H9 (cell line): Measurements from ENCODE around the gene FAM193A. TPM values are rescaled to one million over a fixed set of nuclear protein-coding genes. Genes with fewer than 3 reads are reported as not detected.

ENCODE experiments used
- DNase-seq: peaks from one replicate; pipeline ENCODE4 v3.0.0-alpha.2; 2017
- H2AFZ ChIP-seq: one replicate; pipeline ENCODE4 v1.6.1; 2013; ENCODE audit warnings: mild to moderate bottlenecking, low read length, control low read depth, moderate library complexity
- H2AK5ac ChIP-seq: 2 replicates; pipeline ENCODE4 v1.6.1; 2013; ENCODE audit warnings: low read length, control low read depth, mixed read lengths; ENCODE audit not compliant: insufficient read length
- H2BK120ac ChIP-seq: one replicate; pipeline ENCODE4 v1.6.1; 2013; ENCODE audit warnings: low read depth, mild to moderate bottlenecking, low read length, control low read depth, inconsistent platforms; ENCODE audit not compliant: poor library complexity, severe bottlenecking
- H2BK12ac ChIP-seq: 2 replicates; pipeline ENCODE4 v1.6.1; 2013; ENCODE audit warnings: low read length, control low read depth, mixed read lengths, low read depth; ENCODE audit not compliant: insufficient read length
- H2BK15ac ChIP-seq: 2 replicates; pipeline ENCODE4 v1.6.1; 2013; ENCODE audit warnings: low read depth, low read length, control low read depth
- H2BK20ac ChIP-seq: one replicate; pipeline ENCODE4 v1.6.1; 2013; ENCODE audit warnings: low read depth, mild to moderate bottlenecking, low read length, control low read depth, inconsistent platforms; ENCODE audit not compliant: poor library complexity, severe bottlenecking
- H2BK5ac ChIP-seq: 2 replicates; pipeline ENCODE4 v1.6.1; 2013; ENCODE audit warnings: low read length, control low read depth, mixed read lengths; ENCODE audit not compliant: insufficient read length
- H3K14ac ChIP-seq: 2 replicates; pipeline ENCODE4 v1.6.1; 2013; ENCODE audit warnings: low read length, control low read depth; ENCODE audit not compliant: insufficient read depth
- H3K18ac ChIP-seq: 2 replicates; pipeline ENCODE4 v1.6.1; 2013; ENCODE audit warnings: low read depth, mild to moderate bottlenecking, mixed read lengths, low read length, control low read depth; ENCODE audit not compliant: insufficient read length
- H3K23ac ChIP-seq: 2 replicates; pipeline ENCODE4 v1.6.1; 2013; ENCODE audit warnings: low read length, control low read depth, mixed read lengths, low read depth; ENCODE audit not compliant: insufficient read length
- H3K23me2 ChIP-seq: 2 replicates; pipeline ENCODE4 v1.6.1; 2013; ENCODE audit warnings: low read depth, mild to moderate bottlenecking, mixed read lengths, low read length, control low read depth; ENCODE audit not compliant: insufficient read length, poor library complexity, severe bottlenecking
- H3K27ac ChIP-seq: 2 replicates; pipeline ENCODE4 v1.5.1; 2013; ENCODE audit warnings: low read length, control low read depth, mixed read lengths, low read depth; ENCODE audit not compliant: insufficient read length
- H3K27me3 ChIP-seq: 2 replicates; pipeline ENCODE4 v1.6.1; 2013; ENCODE audit warnings: low read length, control low read depth, inconsistent platforms; ENCODE audit not compliant: insufficient read depth
- H3K4ac ChIP-seq: 2 replicates; pipeline ENCODE4 v1.6.1; 2013; ENCODE audit warnings: low read depth, mild to moderate bottlenecking, control low read depth, inconsistent platforms, low read length, moderate library complexity
- H3K4me1 ChIP-seq: 2 replicates; pipeline ENCODE4 v1.6.1; 2013; ENCODE audit warnings: low read length, control low read depth, inconsistent platforms; ENCODE audit not compliant: insufficient read depth
- H3K4me2 ChIP-seq: 2 replicates; pipeline ENCODE4 v1.6.1; 2013; ENCODE audit warnings: low read length, control low read depth, mixed read lengths; ENCODE audit not compliant: insufficient read length, insufficient read depth
- H3K56ac ChIP-seq: 2 replicates; pipeline ENCODE4 v1.6.1; 2013; ENCODE audit warnings: low read depth, mild to moderate bottlenecking, mixed read lengths, low read length, control low read depth; ENCODE audit not compliant: insufficient read length
- H3K79me1 ChIP-seq: 2 replicates; pipeline ENCODE4 v1.6.1; 2013; ENCODE audit warnings: low read depth, mild to moderate bottlenecking, moderate library complexity, low read length, control low read depth, inconsistent platforms; ENCODE audit not compliant: insufficient read depth, poor library complexity, severe bottlenecking
- H3K79me2 ChIP-seq: 2 replicates; pipeline ENCODE4 v1.6.1; 2013; ENCODE audit warnings: low read length, control low read depth, inconsistent platforms; ENCODE audit not compliant: insufficient read depth
- H3K9ac ChIP-seq: 2 replicates; pipeline ENCODE4 v1.6.1; 2013; ENCODE audit warnings: low read length, control low read depth, mixed read lengths; ENCODE audit not compliant: insufficient read length; ENCODE audit errors: extremely low read depth
- H3K9me3 ChIP-seq: one replicate; pipeline ENCODE4 v1.6.1; 2013; ENCODE audit warnings: low read depth, low read length, inconsistent platforms; ENCODE audit not compliant: control insufficient read depth
- H3T11ph ChIP-seq: one replicate; pipeline ENCODE4 v1.6.1; 2013; ENCODE audit warnings: mild to moderate bottlenecking, low read length, control low read depth, inconsistent platforms
- H4K20me1 ChIP-seq: one replicate; pipeline ENCODE4 v1.6.1; 2013; ENCODE audit not compliant: control insufficient read depth, insufficient read length, insufficient read depth
- H4K5ac ChIP-seq: 2 replicates; pipeline ENCODE4 v1.6.1; 2013; ENCODE audit warnings: low read depth, mild to moderate bottlenecking, mixed read lengths, low read length, control low read depth; ENCODE audit not compliant: insufficient read length
- H4K8ac ChIP-seq: replicated peaks from 2 replicates; pipeline ENCODE4 v1.6.1; 2013; ENCODE audit warnings: low read length, control low read depth, mixed read lengths, low read depth; ENCODE audit not compliant: insufficient read length
- H4K91ac ChIP-seq: 2 replicates; pipeline ENCODE4 v1.6.1; 2013; ENCODE audit warnings: low read depth, mild to moderate bottlenecking, moderate library complexity, mixed read lengths, low read length, control low read depth; ENCODE audit not compliant: insufficient read length
- H3K27ac Mint-ChIP-seq, 3 experiments: 2 replicates in 2 of 3; 3 replicates in 1 of 3; pipeline ENCODE4 v1.8.0; 2020 to 2021; ENCODE audit warnings: mixed read lengths in 3 of 3, mild to moderate bottlenecking in 1 of 3, moderate library complexity in 1 of 3
- H3K27me3 Mint-ChIP-seq: 2 replicates; pipeline ENCODE4 v1.8.0; 2021; ENCODE audit warnings: low read depth, mild to moderate bottlenecking, moderate library complexity, mixed read lengths
- H3K36me3 Mint-ChIP-seq, 3 experiments: 2 replicates in 2 of 3; 3 replicates in 1 of 3; pipeline ENCODE4 v1.8.0; 2020 to 2021; ENCODE audit warnings: low read depth in 3 of 3, mixed read lengths in 3 of 3; ENCODE audit not compliant: insufficient read depth in 1 of 3
- H3K4me1 Mint-ChIP-seq, 2 experiments: 2 replicates each; pipeline ENCODE4 v1.8.0; 2020; ENCODE audit warnings: mixed read lengths in 2 of 2
- H3K4me3 Mint-ChIP-seq, 2 experiments: 2 replicates in 1 of 2; 3 replicates in 1 of 2; pipeline ENCODE4 v1.8.0; 2020 to 2021; ENCODE audit warnings: mild to moderate bottlenecking in 2 of 2, mixed read lengths in 2 of 2, moderate library complexity in 1 of 2
- H3K9me3 Mint-ChIP-seq, 2 experiments: 2 replicates in 1 of 2; 3 replicates in 1 of 2; pipeline ENCODE4 v1.8.0; 2020; ENCODE audit warnings: mild to moderate bottlenecking in 2 of 2, mixed read lengths in 2 of 2, moderate library complexity in 1 of 2
- CTCF ChIP-seq: fragments of 200-600 bp; sonication (generic); conservative IDR thresholded peaks from 3 replicates; pipeline ENCODE4 v1.8.0; 2021; ENCODE audit warnings: antibody characterized with exemption, mild to moderate bottlenecking
- WGBS: extraction: QIAGEN DNeasy Blood & Tissue Kit; methylation state at CpG from one replicate; pipeline ENCODE4 v1.1.7; 2013; ENCODE audit warnings: missing lambda C conversion rate, low lambda C conversion rate, mixed read lengths; ENCODE audit not compliant: insufficient read length; ENCODE audit errors: extremely low coverage; 5-methylcytosine and 5-hydroxymethylcytosine counted together
- total RNA-seq: library from RNA; stranded (reverse); gene quantifications from 2 replicates; pipeline ENCODE4 v1.2.1, GENCODE V29; 2021

FAM193A gene
- total RNA-seq, 1 experiment from 2014 or later = 36.9 TPM

- DNase-seq = no peak
- H3K23ac ChIP-seq = no peak overlapping the region
- no peaks in the 10 kb centered on the region for H3K9me3 ChIP-seq
- no peak overlapping the region for H2AK5ac ChIP-seq
- H3K18ac ChIP-seq = no peak overlapping the region
- no peaks in the 10 kb centered on the region for H3K4me1 Mint-ChIP-seq
- no peak overlapping the region for H4K91ac ChIP-seq
- no peak overlapping the region for H2BK15ac ChIP-seq
- H3T11ph ChIP-seq = no peak overlapping the region
- H3K56ac ChIP-seq = no peak overlapping the region
- TF ChIP-seq CTCF = no peak
- no peak overlapping the region for H3K27ac Mint-ChIP-seq
- H3K27me3 Mint-ChIP-seq = no peaks in the 10 kb centered on the region
- H4K8ac ChIP-seq = no peak overlapping the region
- no peak overlapping the region for H3K4me2 ChIP-seq
- no peaks in the 10 kb centered on the region for H3K79me2 ChIP-seq
- H2BK120ac ChIP-seq = no peak overlapping the region
- no peaks in the 10 kb centered on the region for H3K4me1 ChIP-seq
- H3K9ac ChIP-seq = no peak overlapping the region
- H3K27me3 ChIP-seq = no peaks in the 10 kb centered on the region
- no peak overlapping the region for H4K5ac ChIP-seq
- peaks cover 24 to 81% (median 67%) of the 10 kb centered on the region in 3 experiments for H3K36me3 Mint-ChIP-seq
- H2BK5ac ChIP-seq = no peak overlapping the region
- H3K14ac ChIP-seq = no peak overlapping the region
- no peak overlapping the region for H2AFZ ChIP-seq
- no peaks in the 10 kb centered on the region for H3K79me1 ChIP-seq
- no peak overlapping the region for H2BK20ac ChIP-seq
- H3K27ac ChIP-seq = no peak overlapping the region
- H3K4me3 Mint-ChIP-seq = no peak overlapping the region
- no CpG with 5 or more reads among the region's 6 CpGs for WGBS
- no peaks in the 10 kb centered on the region for H4K20me1 ChIP-seq
- H3K23me2 ChIP-seq = no peaks in the 10 kb centered on the region
- H2BK12ac ChIP-seq = no peak overlapping the region
- no peak overlapping the region for H3K4ac ChIP-seq
- no peaks in the 10 kb centered on the region for H3K9me3 Mint-ChIP-seq
These were observed 152.7 kb downstream of the FAM193A start for GRCh38 chr4:2689114-2689513.
